HL-60 (cell line): ENCODE results near the gene MACROD2.

Source experiments
- DNase-seq, 2 experiments: peaks; one replicate each; pipeline ENCODE4 v3.0.0-alpha.2; 2010 to 2020; ENCODE audit warnings: low read depth in 1 of 2, low spot score in 1 of 2
- H3K27ac ChIP-seq: fragments of 250-450 bp; sonication (Bioruptor Pico); replicated peaks from 2 replicates; pipeline ENCODE4 v1.5.1; 2020; ENCODE audit warnings: mild to moderate bottlenecking, moderate library complexity
- H3K27me3 ChIP-seq: fragments of 250-450 bp; sonication (Bioruptor Pico); 2 replicates; pipeline ENCODE4 v1.5.1; 2021; ENCODE audit warnings: mild to moderate bottlenecking, moderate library complexity; ENCODE audit not compliant: insufficient read depth, poor library complexity, severe bottlenecking
- H3K4me3 ChIP-seq: replicated peaks from 2 replicates; pipeline ENCODE4 v1.5.1; 2011; ENCODE audit warnings: mild to moderate bottlenecking, control low read depth, low read length; ENCODE audit not compliant: insufficient read depth
- CTCF ChIP-seq: IDR thresholded peaks from one replicate; pipeline ENCODE4 v1.5.1; 2011; ENCODE audit warnings: low read length, control low read depth, inconsistent platforms; ENCODE audit not compliant: insufficient read depth
- GABPA ChIP-seq: IDR thresholded peaks from 2 replicates; pipeline ENCODE4 v1.6.1; 2012; ENCODE audit warnings: low read depth
- POLR2AphosphoS5 ChIP-seq: IDR thresholded peaks from 2 replicates; pipeline ENCODE4 v1.6.1; 2012; ENCODE audit warnings: low read depth
- REST ChIP-seq: IDR thresholded peaks from 2 replicates; pipeline ENCODE4 v1.6.1; 2012; ENCODE audit warnings: low read depth; ENCODE audit not compliant: insufficient replicate concordance
- SPI1 ChIP-seq: IDR thresholded peaks from 2 replicates; pipeline ENCODE4 v1.6.1; 2012; ENCODE audit warnings: low read depth, mild to moderate bottlenecking, borderline replicate concordance

MACROD2 gene

GRCh38 chr20:16048876-16049275 lies 2053.6 kb downstream of the MACROD2 start:
- Histone ChIP-seq H3K4me3 (no peak overlapping the region), H3K27me3 (no peaks in the 10 kb centered on the region), H3K27ac (no peak overlapping the region)
- TF ChIP-seq GABPA (no peak), POLR2AphosphoS5 (no peak), CTCF (no peak), REST (no peak), SPI1 (no peak)
- DNase-seq = no peak

- H3K4me3 ChIP-seq = no peak overlapping the region
- H3K27me3 ChIP-seq = no peaks in the 10 kb centered on the region
- H3K27ac ChIP-seq = no peak overlapping the region
- no peak for DNase-seq
- no peak for TF ChIP-seq GABPA
- no peak for TF ChIP-seq CTCF
- no peak for TF ChIP-seq SPI1
- TF ChIP-seq POLR2AphosphoS5 = no peak
- no peak for TF ChIP-seq REST
Observed at GRCh38 chr20:16049529-16050093, 2054.3 kb downstream of the MACROD2 start.

- TF ChIP-seq REST (no peak), SPI1 (no peak), GABPA (no peak), CTCF (no peak), POLR2AphosphoS5 (no peak)
- Histone ChIP-seq H3K27ac (no peak overlapping the region), H3K27me3 (no peaks in the 10 kb centered on the region), H3K4me3 (no peak overlapping the region)
- no peak for DNase-seq
Observed at GRCh38 chr20:16050366-16050765, 2055.1 kb downstream of the MACROD2 start.
